Measurements from ENCODE around the gene ABTB1. TPM values are rescaled to one million over a fixed set of nuclear protein-coding genes. Genes with fewer than 3 reads are reported as not detected.

ABTB1 gene
- total and polyA plus RNA-seq, 2 experiments from 2014 or later: 3.7 to 5.7 TPM

DNA sequence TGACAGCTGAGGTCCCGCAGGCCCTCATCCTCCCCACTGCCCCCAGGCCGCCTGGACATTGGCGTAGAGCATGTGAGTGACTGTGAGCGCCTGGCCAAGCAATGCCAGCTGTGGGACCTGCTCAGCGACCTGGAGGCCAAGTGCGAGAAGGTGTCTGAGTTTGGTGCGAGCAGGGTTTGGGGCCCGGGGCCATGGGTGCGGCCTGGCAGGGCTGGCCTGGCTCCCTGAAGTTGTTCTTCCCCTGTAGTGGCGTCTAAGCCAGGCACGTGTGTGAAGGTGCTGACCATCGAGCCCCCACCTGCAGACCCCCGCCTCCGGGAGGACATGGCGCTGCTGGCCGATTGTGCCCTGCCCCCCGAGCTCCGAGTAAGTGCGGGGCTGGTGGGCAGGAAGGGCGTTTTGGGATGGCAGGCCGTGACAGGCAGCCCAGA lies 4.2 kb downstream of the ABTB1 start:
- H3K4me3 Mint-ChIP-seq: no peak overlapping the region
- H3K36me3 ChIP-seq (ENCODE audit: insufficient read depth): no peaks in the 10 kb centered on the region
- no peak overlapping the region for H3K27ac ChIP-seq (ENCODE audit: low read depth)
- TF ChIP-seq ZNF114 (CRISPR knock-in tag; IDR thresholded peaks at IDR 0.05) (no peak), ETS1 (IDR thresholded peaks at IDR 0.05) (no peak), ZNF331 (CRISPR knock-in tag; IDR thresholded peaks at IDR 0.05; ENCODE audit: low read depth) (no peak), POLR2AphosphoS5 (IDR thresholded peaks at IDR 0.05; ENCODE audit: low read depth) (no peak), NANOG (IDR thresholded peaks at IDR 0.05; ENCODE audit: borderline replicate concordance) (no peak), EZH2phosphoT487 (IDR thresholded peaks at IDR 0.05; ENCODE audit: unreplicated experiment) (no peak), CREB1 (CRISPR knock-in tag; IDR thresholded peaks at IDR 0.05; ENCODE audit: low read depth) (no peak), STAT1 (IDR thresholded peaks at IDR 0.05; ENCODE audit: unreplicated experiment) (no peak), JUNB (IDR thresholded peaks at IDR 0.05; ENCODE audit: unreplicated experiment) (no peak), EZH2 (IDR thresholded peaks at IDR 0.05; ENCODE audit: low read depth, unreplicated experiment) (no peak), ZNF462 (CRISPR knock-in tag; IDR thresholded peaks at IDR 0.05) (no peak)
- TF ChIP-seq, protein P1, sequence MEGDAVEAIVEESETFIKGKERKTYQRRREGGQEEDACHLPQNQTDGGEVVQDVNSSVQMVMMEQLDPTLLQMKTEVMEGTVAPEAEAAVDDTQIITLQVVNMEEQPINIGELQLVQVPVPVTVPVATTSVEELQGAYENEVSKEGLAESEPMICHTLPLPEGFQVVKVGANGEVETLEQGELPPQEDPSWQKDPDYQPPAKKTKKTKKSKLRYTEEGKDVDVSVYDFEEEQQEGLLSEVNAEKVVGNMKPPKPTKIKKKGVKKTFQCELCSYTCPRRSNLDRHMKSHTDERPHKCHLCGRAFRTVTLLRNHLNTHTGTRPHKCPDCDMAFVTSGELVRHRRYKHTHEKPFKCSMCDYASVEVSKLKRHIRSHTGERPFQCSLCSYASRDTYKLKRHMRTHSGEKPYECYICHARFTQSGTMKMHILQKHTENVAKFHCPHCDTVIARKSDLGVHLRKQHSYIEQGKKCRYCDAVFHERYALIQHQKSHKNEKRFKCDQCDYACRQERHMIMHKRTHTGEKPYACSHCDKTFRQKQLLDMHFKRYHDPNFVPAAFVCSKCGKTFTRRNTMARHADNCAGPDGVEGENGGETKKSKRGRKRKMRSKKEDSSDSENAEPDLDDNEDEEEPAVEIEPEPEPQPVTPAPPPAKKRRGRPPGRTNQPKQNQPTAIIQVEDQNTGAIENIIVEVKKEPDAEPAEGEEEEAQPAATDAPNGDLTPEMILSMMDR (conservative IDR thresholded peaks at IDR 0.05; ENCODE audit: low read depth in 2 of 2): no peak
- TF ChIP-seq, protein P2, sequence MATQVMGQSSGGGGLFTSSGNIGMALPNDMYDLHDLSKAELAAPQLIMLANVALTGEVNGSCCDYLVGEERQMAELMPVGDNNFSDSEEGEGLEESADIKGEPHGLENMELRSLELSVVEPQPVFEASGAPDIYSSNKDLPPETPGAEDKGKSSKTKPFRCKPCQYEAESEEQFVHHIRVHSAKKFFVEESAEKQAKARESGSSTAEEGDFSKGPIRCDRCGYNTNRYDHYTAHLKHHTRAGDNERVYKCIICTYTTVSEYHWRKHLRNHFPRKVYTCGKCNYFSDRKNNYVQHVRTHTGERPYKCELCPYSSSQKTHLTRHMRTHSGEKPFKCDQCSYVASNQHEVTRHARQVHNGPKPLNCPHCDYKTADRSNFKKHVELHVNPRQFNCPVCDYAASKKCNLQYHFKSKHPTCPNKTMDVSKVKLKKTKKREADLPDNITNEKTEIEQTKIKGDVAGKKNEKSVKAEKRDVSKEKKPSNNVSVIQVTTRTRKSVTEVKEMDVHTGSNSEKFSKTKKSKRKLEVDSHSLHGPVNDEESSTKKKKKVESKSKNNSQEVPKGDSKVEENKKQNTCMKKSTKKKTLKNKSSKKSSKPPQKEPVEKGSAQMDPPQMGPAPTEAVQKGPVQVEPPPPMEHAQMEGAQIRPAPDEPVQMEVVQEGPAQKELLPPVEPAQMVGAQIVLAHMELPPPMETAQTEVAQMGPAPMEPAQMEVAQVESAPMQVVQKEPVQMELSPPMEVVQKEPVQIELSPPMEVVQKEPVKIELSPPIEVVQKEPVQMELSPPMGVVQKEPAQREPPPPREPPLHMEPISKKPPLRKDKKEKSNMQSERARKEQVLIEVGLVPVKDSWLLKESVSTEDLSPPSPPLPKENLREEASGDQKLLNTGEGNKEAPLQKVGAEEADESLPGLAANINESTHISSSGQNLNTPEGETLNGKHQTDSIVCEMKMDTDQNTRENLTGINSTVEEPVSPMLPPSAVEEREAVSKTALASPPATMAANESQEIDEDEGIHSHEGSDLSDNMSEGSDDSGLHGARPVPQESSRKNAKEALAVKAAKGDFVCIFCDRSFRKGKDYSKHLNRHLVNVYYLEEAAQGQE (IDR thresholded peaks at IDR 0.05; ENCODE audit: unreplicated experiment): no peak
- H3K79me2 ChIP-seq (replicated peaks; ENCODE audit: insufficient read depth): no peaks in the 10 kb centered on the region
- H3K4me3 ChIP-seq: no peak overlapping the region
- H3K27me3 Mint-ChIP-seq (ENCODE audit: insufficient read depth, low read depth, poor library complexity): peaks cover 11% of the 10 kb centered on the region
- no peaks in the 10 kb centered on the region for H3K27me3 ChIP-seq (ENCODE audit: insufficient read depth)
- no peaks in the 10 kb centered on the region for H4K20me1 ChIP-seq (replicated peaks; ENCODE audit: insufficient read depth)
- H3K4me1 Mint-ChIP-seq: peaks cover 16% of the 10 kb centered on the region
- peaks cover 5% of the 10 kb centered on the region; the same call in 2 of the 3 replicates for H3K9me3 Mint-ChIP-seq
- peaks cover 5% of the 10 kb centered on the region; the same call in 1 of the 2 replicates for H3K4me1 ChIP-seq (ENCODE audit: insufficient read depth)
- H2AFZ ChIP-seq: no peak overlapping the region
- no peak overlapping the region for H3K27ac Mint-ChIP-seq
- H3F3A ChIP-seq (replicated peaks; ENCODE audit: low read depth): no peaks in the 10 kb centered on the region
- ATAC-seq: no peak
- no peak for DNase-seq (ENCODE audit: low spot score)
- no peak overlapping the region for H3K4me2 ChIP-seq
- H3K36me3 Mint-ChIP-seq (ENCODE audit: low read depth): no peaks in the 10 kb centered on the region; the same call in 2 of the 3 replicates
- H3K9me2 ChIP-seq (ENCODE audit: insufficient read depth): no peaks in the 10 kb centered on the region
